Stimulated activated CD4-positive, alpha-beta T cell treated with anti-CD3 and anti-CD28 coated beads, TNF-alpha, amount 100 ng/mL, for 4 hours (primary cell): ENCODE results near the gene C14orf93.

Source experiments
- DNase-seq, 3 experiments: peaks; one replicate each; pipeline ENCODE4 v3.0.0-alpha.2; 2020; ENCODE audit warnings: low read depth in 3 of 3

Gene C14orf93

GRCh38 chr14:22994762-22995275, 15.1 kb downstream of the C14orf93 start:
- DNase-seq, result peak in 1 of 3 experiments; percentile 22

- DNase-seq, result no peak
Observed at GRCh38 chr14:22993517-22993916, 16.4 kb downstream of the C14orf93 start.

GRCh38 chr14:22991852-22992251, 18.1 kb downstream of the C14orf93 start:
- DNase-seq, result no peak

DNA sequence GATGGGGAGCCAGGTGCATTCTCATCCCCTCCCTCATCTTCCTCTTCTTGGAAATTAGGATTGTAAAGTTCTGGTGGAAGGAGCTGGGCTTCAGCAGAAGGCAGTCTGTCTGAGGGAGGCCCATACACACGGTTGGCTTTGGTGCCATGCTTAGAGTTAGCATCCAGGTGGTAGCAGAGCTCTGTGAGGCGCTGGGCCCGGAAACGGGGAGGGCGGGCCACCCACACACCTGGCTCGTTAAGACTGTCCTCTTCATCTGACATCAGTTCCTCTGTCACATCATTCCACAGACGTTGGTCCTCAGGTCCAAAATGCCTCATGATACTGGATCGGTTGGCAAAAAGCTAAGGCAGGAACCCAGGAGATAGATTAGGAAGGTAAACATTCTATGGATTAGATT, 22.7 kb downstream of the C14orf93 start:
- DNase-seq, result no peak

DNA sequence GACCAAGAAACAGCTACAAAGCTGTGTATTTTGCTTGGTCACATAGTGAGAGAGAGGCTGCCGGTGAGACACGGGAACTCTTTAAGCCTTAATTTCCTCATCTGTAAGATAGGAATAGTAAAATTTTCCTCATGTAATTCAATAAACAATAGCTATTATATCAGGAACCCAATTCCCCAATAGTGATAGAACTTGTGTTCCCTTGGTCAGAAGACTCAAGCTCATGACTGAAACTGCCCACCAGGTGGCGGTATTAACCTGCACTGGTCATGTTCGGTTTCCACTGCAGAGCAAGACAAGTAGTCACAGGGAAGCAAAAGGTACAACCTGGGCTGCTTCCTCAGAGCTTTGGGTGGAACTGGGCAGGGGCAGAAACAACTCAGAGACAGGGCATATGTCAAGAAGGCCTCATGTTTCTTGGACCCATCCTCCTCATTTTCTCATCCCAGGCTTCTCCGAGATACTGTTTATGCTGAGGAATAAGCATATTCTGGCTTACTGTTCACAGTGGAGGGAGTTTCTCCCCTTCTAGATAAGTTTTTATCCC, 23.4 kb downstream of the C14orf93 start:
- peak; percentile 71 to 86 (median 77) for DNase-seq

GRCh38 chr14:22985894-22986507, 23.9 kb downstream of the C14orf93 start:
- DNase-seq, result no peak

DNA sequence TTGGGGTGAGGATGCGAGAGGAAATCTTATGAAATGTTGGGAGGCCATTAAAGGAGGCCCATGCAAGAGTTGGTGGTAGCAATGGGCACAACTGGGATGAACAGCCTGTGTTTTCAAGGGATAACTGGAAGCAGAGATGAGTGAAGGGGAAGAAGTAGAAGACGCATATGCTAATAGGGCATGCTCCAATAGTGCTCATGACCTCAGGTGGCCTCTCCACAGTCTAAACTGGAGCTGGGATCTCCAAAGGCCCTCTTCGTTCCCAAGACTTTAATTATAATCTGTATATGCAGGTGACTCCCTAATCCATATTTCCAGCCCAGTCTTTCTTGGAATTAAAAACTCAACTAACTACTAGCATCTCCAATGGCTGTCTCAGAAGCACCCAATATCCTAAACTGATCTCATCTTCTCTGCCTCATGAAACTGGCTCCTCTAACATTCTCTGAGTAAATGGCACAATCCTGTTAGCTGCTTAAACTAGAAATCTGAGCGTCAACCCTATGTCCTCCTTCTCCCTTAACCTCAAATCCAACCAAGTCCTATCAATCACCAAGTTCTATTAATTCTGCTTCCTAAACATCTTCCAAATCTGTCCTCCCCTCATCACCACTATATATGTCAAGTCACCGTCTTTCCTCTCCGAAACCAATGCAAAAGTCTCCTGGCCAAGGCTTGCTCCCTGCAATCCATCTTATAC, 24.8 kb downstream of the C14orf93 start:
- no peak for DNase-seq

GRCh38 chr14:22982477-22983245, 27.3 kb downstream of the C14orf93 start, which contains the start of gene AJUBA:
TSS of gene AJUBA (minus strand) at chr14:22982551. CDS start at chr14:22982266, 285 bp downstream.
- peak; percentile 55 to 65 (median 56) for DNase-seq

DNA sequence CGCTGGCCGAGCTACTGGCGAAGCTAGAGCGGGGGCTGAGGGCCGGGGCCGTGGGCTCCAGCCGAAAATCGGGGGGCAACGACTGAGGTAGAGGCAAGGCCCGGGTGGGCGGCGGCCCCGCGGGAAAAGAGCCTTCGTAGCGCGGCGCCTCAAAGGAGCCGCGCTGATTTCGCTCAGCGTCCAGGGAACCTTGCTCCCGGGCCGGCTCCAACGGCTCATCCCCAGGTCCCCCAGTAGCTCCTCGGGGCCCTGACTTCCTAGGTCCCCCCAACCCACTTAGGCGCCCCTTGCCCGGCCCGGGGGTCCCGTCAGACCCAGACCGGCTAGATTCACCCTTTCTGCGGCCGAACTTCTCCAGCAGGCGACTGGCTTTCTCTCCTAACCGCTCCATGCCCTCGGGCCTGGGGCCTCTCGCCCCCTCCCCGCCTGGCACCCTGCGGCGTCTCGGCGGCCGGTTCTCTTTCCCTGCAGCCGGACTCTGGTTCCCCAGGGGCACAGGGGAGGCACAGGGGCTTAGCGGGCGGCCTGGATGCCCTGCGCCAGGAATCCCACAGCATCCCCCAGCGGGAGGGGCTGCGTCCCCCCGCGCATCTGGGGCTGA, 28.0 kb downstream of the C14orf93 start:
- DNase-seq, result peak in 1 of 3 experiments; percentile 11

GRCh38 chr14:22981090-22981875, 28.7 kb downstream of the C14orf93 start:
- DNase-seq, result peak in 1 of 3 experiments; percentile 12

DNA sequence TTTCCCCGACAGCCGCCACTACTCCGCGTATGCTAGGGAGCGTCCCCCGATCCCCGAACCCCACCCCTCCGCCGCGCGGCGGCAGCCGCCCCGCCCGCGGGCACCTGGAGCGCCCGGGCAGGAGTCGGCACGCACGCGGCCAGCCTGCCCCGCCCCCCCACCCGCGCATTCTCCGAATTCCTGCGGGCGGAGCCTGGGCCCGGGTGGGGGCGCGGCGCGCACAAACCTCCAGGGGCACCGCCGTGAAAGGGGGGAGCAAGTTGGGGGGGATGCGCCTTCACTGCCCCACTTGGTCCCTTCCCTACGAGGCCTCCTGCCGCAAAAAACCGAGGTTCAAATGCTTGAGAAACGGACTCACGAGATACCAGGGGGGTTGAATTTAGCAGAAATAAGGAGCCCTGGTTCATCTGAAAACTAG, 29.3 kb downstream of the C14orf93 start:
- peak; percentile 18 to 50 (median 34) for DNase-seq

DNA sequence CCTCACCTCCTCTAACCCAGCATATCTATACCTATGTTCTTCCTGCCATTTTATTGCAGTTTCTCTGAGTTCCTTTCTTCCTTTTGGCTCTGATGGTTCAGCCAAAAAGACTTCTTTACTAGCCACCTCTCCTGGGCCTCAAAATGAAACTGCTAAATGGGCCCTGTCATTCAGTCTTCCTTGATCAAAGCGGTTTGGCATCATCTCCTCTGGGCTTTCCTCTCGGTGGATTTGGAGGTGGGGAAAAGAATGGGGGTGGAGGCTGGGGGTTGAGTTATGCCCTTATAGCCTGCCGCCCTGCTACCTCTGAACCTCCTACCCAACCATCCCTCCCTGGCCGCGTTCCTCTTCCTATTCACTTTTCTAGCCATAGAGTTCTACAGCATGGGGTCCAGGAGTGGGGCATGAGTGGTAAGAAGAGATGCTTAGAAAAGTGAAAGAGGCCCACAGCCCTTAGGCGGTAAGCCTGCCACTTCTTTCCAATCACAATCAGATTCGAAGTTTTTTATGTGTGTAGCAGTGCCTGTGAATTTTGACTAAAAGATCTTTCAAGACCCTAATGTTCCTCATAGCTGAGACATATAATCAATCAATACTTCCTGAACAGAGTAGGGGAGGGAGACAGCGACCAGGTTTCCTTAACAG, 30.1 kb downstream of the C14orf93 start:
- DNase-seq, result no peak

- no peak for DNase-seq
Observed at GRCh38 chr14:22978981-22979671, 30.8 kb downstream of the C14orf93 start.

DNA sequence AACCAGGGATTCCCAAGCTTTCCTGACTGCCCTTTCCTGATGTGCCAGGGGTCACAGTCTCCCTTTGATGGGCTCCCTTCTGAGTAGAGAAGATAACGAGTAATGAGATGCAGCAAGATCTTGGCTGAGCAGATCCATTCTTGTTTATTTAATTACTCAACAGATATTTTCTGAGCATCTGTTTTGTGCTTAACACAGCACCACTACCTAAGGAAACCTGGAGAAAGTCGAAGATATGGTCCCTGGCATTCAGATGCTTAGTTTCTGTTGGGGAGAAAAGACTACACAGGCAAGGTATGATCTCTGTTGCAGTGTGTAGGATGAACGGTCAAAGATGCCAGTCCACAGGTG, 31.5 kb downstream of the C14orf93 start:
- no peak for DNase-seq

GRCh38 chr14:22977684-22978486, 32.1 kb downstream of the C14orf93 start:
- DNase-seq, result no peak

DNA sequence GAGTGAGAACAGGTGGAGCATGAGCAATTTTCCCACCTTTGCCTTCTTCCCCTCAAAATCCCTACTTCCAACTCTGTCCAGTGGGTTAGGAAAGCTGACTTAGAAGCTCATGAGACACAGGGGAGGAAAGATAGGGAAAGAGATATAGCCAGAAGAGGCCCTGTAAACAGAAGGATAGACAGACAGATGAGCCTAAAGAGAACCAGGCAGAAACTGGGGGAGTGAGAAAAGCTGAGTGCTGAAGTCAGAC, 32.6 kb downstream of the C14orf93 start:
- no peak for DNase-seq

DNA sequence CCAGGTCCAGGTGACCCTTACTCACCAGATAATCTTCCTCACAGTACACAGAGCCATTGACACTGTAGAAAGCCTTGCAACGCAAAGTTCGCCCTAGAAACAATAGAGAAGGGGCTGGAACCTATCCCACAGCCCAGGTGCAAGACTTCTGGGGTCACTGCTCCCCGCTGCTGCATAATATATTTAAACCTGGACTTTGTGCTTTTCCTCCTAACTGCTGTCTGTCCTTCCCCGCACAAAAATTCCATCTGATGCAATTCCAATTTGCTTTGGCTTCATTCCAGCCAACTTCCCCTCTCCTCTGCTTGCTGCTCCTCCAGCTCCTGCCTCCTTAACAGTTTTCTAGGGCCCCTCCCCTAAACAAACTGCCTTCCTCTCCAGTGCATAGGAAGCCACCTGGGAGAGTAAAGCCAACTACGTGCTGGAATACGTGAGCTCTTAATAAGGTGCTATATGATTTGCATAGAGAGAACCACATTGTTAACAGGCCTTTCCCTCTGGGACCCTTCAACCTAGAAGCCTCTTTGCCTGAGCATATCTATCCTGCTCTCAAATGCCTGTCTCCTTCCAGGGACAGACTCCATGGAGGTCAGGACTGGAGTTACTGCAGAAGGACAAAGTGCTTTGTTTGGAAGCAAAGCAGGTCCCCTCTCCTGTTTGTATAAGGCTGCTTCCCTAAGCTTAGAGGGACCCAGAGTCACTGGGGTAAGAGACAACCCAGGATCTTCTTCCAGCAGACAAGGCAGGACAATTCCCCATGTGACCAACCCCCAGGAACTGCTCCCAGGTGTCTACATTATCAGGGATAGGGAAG, 33.1 kb downstream of the C14orf93 start:
- no peak for DNase-seq

GRCh38 chr14:22974530-22975313, 35.2 kb downstream of the C14orf93 start:
- no peak for DNase-seq
